Motor neuron (in vitro differentiated cells): Measurements from ENCODE around the gene NEK5. TPM values are rescaled to one million over a fixed set of nuclear protein-coding genes. Genes with fewer than 3 reads are reported as not detected.
"Not testable (repeated sequence)": the region's sequence is repeated elsewhere in the genome, so short reads cannot be mapped to it uniquely, and the experiment has no call there.

Experiments used
- ATAC-seq, 8 experiments: fragments of 200-7000 bp; cut with Tn5 transposase; replicated peaks in 6 of 8; 2 replicates each; pipeline ENCODE4 v1.8.0; 2021; ENCODE audit warnings: mild to moderate bottlenecking in 8 of 8, moderate library complexity in 8 of 8
- H3K27ac ChIP-seq, 2 donors: fragments of 250-450 bp; sonication (Bioruptor Pico); 2 replicates each; pipeline ENCODE4 v1.9.0; 2021; ENCODE audit warnings: antibody characterized with exemption in 2 of 2, mild to moderate bottlenecking in 2 of 2, moderate library complexity in 1 of 2
- H3K4me1 ChIP-seq, 2 donors: fragments of 250-450 bp; sonication (Bioruptor Pico); replicated peaks in 1 of 2; 2 replicates each; pipeline ENCODE4 v1.6.1; 2021; ENCODE audit warnings: antibody characterized with exemption in 2 of 2, mild to moderate bottlenecking in 2 of 2, moderate library complexity in 1 of 2
- H3K4me3 ChIP-seq, 5 donors: fragments of 250-450 bp; sonication (Bioruptor Pico); 2 replicates each; pipeline ENCODE4 v1.9.0; 2021; ENCODE audit warnings: antibody characterized with exemption in 5 of 5, mild to moderate bottlenecking in 5 of 5, moderate library complexity in 4 of 5
- WGBS, 10 experiments: fragments of 450-650 bp; shearing (Covaris generic); methylation state at CpG; one replicate each; pipeline ENCODE4 v1.0.0; 2022; 5-methylcytosine and 5-hydroxymethylcytosine counted together
- in situ Hi-C, 9 experiments: fragments of 400-800 bp; cut with MboI; loops; one replicate each; pipeline ENCODE4 v1.15.0; 2021; ENCODE audit warnings: low sequenced_read_pairs in 9 of 9, low pct_unique_long_range_greater_than_20kb in 2 of 9; ENCODE audit not compliant: unreplicated experiment in 9 of 9
- total RNA-seq, 8 experiments: library from RNA; unstranded; fragments of 300-600 nt; gene quantifications; 2 replicates each; pipeline versions ENCODE4 v1.2.3 to v1.2.4, GENCODE V29; 2022

NEK5 gene
- total RNA-seq, 8 experiments from 2014 or later: 0.99 to 8.2 (median 1.4) TPM

- Histone ChIP-seq H3K27ac (no peak overlapping the region), H3K4me1 (peaks cover 0 to 4% of the 10 kb centered on the region in 2 donors), H3K4me3 (peak overlapping the region; percentile 54 to 89 (median 69))
- in situ Hi-C loops: loop anchor here in 5 of 9 experiments (10.0 to 25.0 kb wide), 3 partner anchors 216 to 316 kb away; partner anchors contain the start of gene DHRS12 (in 3 of the 5)
- ATAC-seq: peak; percentile 57 to 78 (median 64)
- WGBS, 10 experiments: 0 to 12% (median 3%) methylated on average over 2 to 25 of the region's 33 CpGs
These were observed 830 bp downstream of the NEK5 start for GRCh38 chr13:52127783-52128702.

GRCh38 chr13:52127378-52127777 is 1.5 kb downstream of the NEK5 start:
- Histone ChIP-seq H3K4me3 (peak overlapping the region in 1 of 5 donors; percentile 69), H3K27ac (no peak overlapping the region), H3K4me1 (peaks cover 0 to 4% of the 10 kb centered on the region in 2 donors)
- ATAC-seq: peak in 1 of 8 experiments; percentile 3
- in situ Hi-C loops: loop anchor here in 5 of 9 experiments (10.0 to 25.0 kb wide), 3 partner anchors 215 to 315 kb away; partner anchors contain the start of gene DHRS12 (in 3 of the 5)
- WGBS, 10 experiments: 0 to 61% (median 54%) methylated on average over 1 to 6 of the region's 6 CpGs; no CpG with 5 or more reads in 1 of the 10 experiments

GRCh38 chr13:52125547-52125946 is 3.3 kb downstream of the NEK5 start:
- ATAC-seq: no peak
- in situ Hi-C loops: loop anchor here in 5 of 9 experiments (10.0 to 25.0 kb wide), 3 partner anchors 213 to 313 kb away; partner anchors contain the start of gene DHRS12 (in 3 of the 5)
- WGBS, 10 experiments: 50 to 100% (median 83%) methylated on average over 1 to 3 of the region's 3 CpGs
- Histone ChIP-seq H3K4me1 (peaks cover 0 to 4% of the 10 kb centered on the region in 2 donors), H3K27ac (no peak overlapping the region), H3K4me3 (no peak overlapping the region)

- WGBS, 10 experiments: 6 to 67% (median 40%) methylated on average over 1 to 3 of the region's 3 CpGs; no CpG with 5 or more reads in 5 of the 10 experiments
- Histone ChIP-seq H3K4me3 (no peak overlapping the region), H3K27ac (no peak overlapping the region), H3K4me1 (no peaks in the 10 kb centered on the region)
- in situ Hi-C loops: loop anchor here in 1 of 9 experiments (25.0 kb wide), 1 partner anchor 281 kb away; the partner anchor contains the start of gene TMEM272
- ATAC-seq: no peak
These were observed 10.3 kb downstream of the NEK5 start for GRCh38 chr13:52118595-52118994.

GRCh38 chr13:52118095-52118494 is 10.8 kb downstream of the NEK5 start:
- Histone ChIP-seq H3K4me3 (no peak overlapping the region), H3K4me1 (no peaks in the 10 kb centered on the region), H3K27ac (no peak overlapping the region)
- ATAC-seq: no peak
- 21 to 100% (median 100%) methylated on average over 1 to 2 of the region's 2 CpGs; no CpG with 5 or more reads in 2 of the 10 experiments for WGBS, 10 experiments
- in situ Hi-C loops: loop anchor here in 1 of 9 experiments (25.0 kb wide), 1 partner anchor 281 kb away; the partner anchor contains the start of gene TMEM272

GRCh38 chr13:52112591-52112990 is 16.3 kb downstream of the NEK5 start:
- H3K27ac ChIP-seq: no peak overlapping the region
- 0 to 100% (median 67%) methylated on average over 1 of the region's 1 CpG; no CpG with 5 or more reads in 3 of the 10 experiments for WGBS, 10 experiments
- no peak overlapping the region for H3K4me3 ChIP-seq
- H3K4me1 ChIP-seq: peaks cover 0 to 9% of the 10 kb centered on the region in 2 donors
- in situ Hi-C loops: loop anchor here in 1 of 9 experiments (25.0 kb wide), 1 partner anchor 275 kb away; the partner anchor contains the start of gene TMEM272
- ATAC-seq: no peak

GRCh38 chr13:52109116-52109670 is 19.7 kb downstream of the NEK5 start:
- Histone ChIP-seq H3K27ac (no peak overlapping the region), H3K4me1 (peaks cover 0 to 11% of the 10 kb centered on the region in 2 donors), H3K4me3 (no peak overlapping the region)
- 50 to 100% (median 71%) methylated on average over 1 of the region's 1 CpG; no CpG with 5 or more reads in 3 of the 10 experiments for WGBS, 10 experiments
- in situ Hi-C loops: loop anchor here in 1 of 9 experiments (25.0 kb wide), 1 partner anchor 272 kb away; the partner anchor contains the start of gene TMEM272
- no peak for ATAC-seq

- Histone ChIP-seq H3K4me1 (peaks cover 0 to 4% of the 10 kb centered on the region in 2 donors), H3K27ac (no peak overlapping the region), H3K4me3 (no peak overlapping the region)
- 77 to 100% (median 89%) methylated on average over 1 of the region's 1 CpG; no CpG with 5 or more reads in 5 of the 10 experiments for WGBS, 10 experiments
- ATAC-seq: no peak
- in situ Hi-C loops: loop anchor here in 1 of 9 experiments (25.0 kb wide), 1 partner anchor 269 kb away; the partner anchor contains the start of gene TMEM272
These were observed 23.0 kb downstream of the NEK5 start for GRCh38 chr13:52105841-52106240.

GRCh38 chr13:52104624-52105023 is 24.2 kb downstream of the NEK5 start:
- no peak for ATAC-seq
- H3K27ac ChIP-seq: no peak overlapping the region
- in situ Hi-C loops: loop anchor here in 1 of 9 experiments (25.0 kb wide), 1 partner anchor 267 kb away; the partner anchor contains the start of gene TMEM272
- 43 to 100% (median 96%) methylated on average over 1 of the region's 1 CpG for WGBS, 10 experiments
- peaks cover 0 to 4% of the 10 kb centered on the region in 2 donors for H3K4me1 ChIP-seq
- no peak overlapping the region for H3K4me3 ChIP-seq

GRCh38 chr13:52103386-52103785 is 25.5 kb downstream of the NEK5 start:
- 48 to 100% (median 83%) methylated on average over 1 to 4 of the region's 5 CpGs; no CpG with 5 or more reads in 1 of the 10 experiments for WGBS, 10 experiments
- in situ Hi-C loops: loop anchor here in 1 of 9 experiments (25.0 kb wide), 1 partner anchor 266 kb away; the partner anchor contains the start of gene TMEM272
- Histone ChIP-seq H3K4me1 (peaks cover 0 to 2% of the 10 kb centered on the region in 2 donors), H3K27ac (no peak overlapping the region), H3K4me3 (no peak overlapping the region)
- ATAC-seq: no peak

GRCh38 chr13:52102423-52102822 is 26.4 kb downstream of the NEK5 start:
- 81 to 100% (median 96%) methylated on average over 1 to 3 of the region's 3 CpGs; no CpG with 5 or more reads in 2 of the 10 experiments for WGBS, 10 experiments
- not testable (repeated sequence) for ATAC-seq, H3K27ac ChIP-seq, H3K4me3 ChIP-seq, H3K4me1 ChIP-seq
- in situ Hi-C loops: loop anchor here in 1 of 9 experiments (25.0 kb wide), 1 partner anchor 265 kb away; the partner anchor contains the start of gene TMEM272

- in situ Hi-C loops: no loop called here
- 87 to 95% (median 88%) methylated on average over 4 to 5 of the region's 5 CpGs; no CpG with 5 or more reads in 7 of the 10 experiments for WGBS, 10 experiments
- Histone ChIP-seq H3K4me1 (no peaks in the 10 kb centered on the region), H3K4me3 (no peak overlapping the region), H3K27ac (no peak overlapping the region)
- no peak for ATAC-seq
These were observed 31.7 kb downstream of the NEK5 start for GRCh38 chr13:52097197-52097596.
